Prostate gland (tissue), 2 donors: ENCODE data around the gene ZNF549. TPM values are rescaled to one million over a fixed set of nuclear protein-coding genes. Genes with fewer than 3 reads are reported as not detected.

Source experiments
- DNase-seq: peaks from one replicate; pipeline ENCODE4 v3.0.0-alpha.2; 2019; ENCODE audit warnings: low spot score
- H3K27ac ChIP-seq, 2 donors: fragments of 200-600 bp; sonication (generic); 2 replicates each; pipeline ENCODE4 v1.5.1; 2017 to 2019
- H3K27me3 ChIP-seq: fragments of 200-600 bp; sonication (generic); replicated peaks from 2 replicates; pipeline ENCODE4 v1.5.1; 2019; ENCODE audit not compliant: insufficient read depth
- H3K36me3 ChIP-seq, 2 donors: fragments of 200-600 bp; sonication (generic); 1 replicate in 1 of 2; 2 replicates in 1 of 2; pipeline versions ENCODE4 v1.5.1 to v1.8.1; 2017 to 2019
- H3K4me1 ChIP-seq: fragments of 200-600 bp; sonication (generic); replicated peaks from 2 replicates; pipeline ENCODE4 v1.5.1; 2019
- H3K4me3 ChIP-seq, 2 donors: fragments of 200-600 bp; sonication (generic); 2 replicates each; pipeline ENCODE4 v1.5.1; 2017 to 2019
- H3K9me3 ChIP-seq: fragments of 200-600 bp; sonication (generic); 2 replicates; pipeline ENCODE4 v1.5.1; 2017
- POLR2A ChIP-seq: fragments of 450-650 bp; IDR thresholded peaks from one replicate; pipeline ENCODE4 v1.6.1; 2016; ENCODE audit warnings: antibody characterized with exemption, mild to moderate bottlenecking
- POLR2AphosphoS5 ChIP-seq: sonication (generic); formaldehyde crosslinking; IDR thresholded peaks from one replicate; pipeline ENCODE4 v1.6.1; 2017; ENCODE audit warnings: antibody characterized with exemption
- WGBS: methylation state at CpG from one replicate; pipeline ENCODE4 v1.1.5; 2018; 5-methylcytosine and 5-hydroxymethylcytosine counted together
- intact Hi-C: fragments of 100-400 bp; cut with DNase I; formaldehyde crosslinking; loops from one replicate; pipeline ENCODE4 v1.14.2; 2022
- total RNA-seq, 2 donors: library from RNA; depleted of rRNA; stranded (reverse); fragments of >200 nt; gene quantifications; one replicate each; pipeline ENCODE4 v1.1.0, GENCODE V29; 2016
- TF ChIP-seq, protein P1 (sequence below), 4 experiments: fragments of 200-600 bp in 2 of 4; fragments of 450-650 bp in 2 of 4; sonication (generic) in 2 of 4; IDR thresholded peaks; 1 replicate in 3 of 4; 2 replicates in 1 of 4; pipeline ENCODE4 v1.5.1; 2016 to 2019; ENCODE audit warnings: antibody characterized with exemption in 4 of 4, mild to moderate bottlenecking in 2 of 4, moderate library complexity in 2 of 4

The ZNF549 gene
- total RNA-seq, 2 donors from 2014 or later = 7.4 to 11.7 TPM

GRCh38 chr19:57559008-57559403 lies 31.9 kb downstream of the ZNF549 start:
- no peaks in the 10 kb centered on the region for H3K4me1 ChIP-seq
- 0% methylated on average over 22 of the region's 22 CpGs for WGBS
- no peaks in the 10 kb centered on the region for H3K27me3 ChIP-seq
- no peak for DNase-seq
- H3K9me3 ChIP-seq = no peaks in the 10 kb centered on the region
- H3K27ac ChIP-seq = peak overlapping the region; percentile 68
- TF ChIP-seq POLR2AphosphoS5 (no peak), POLR2A (no peak)
- TF ChIP-seq, protein P1, sequence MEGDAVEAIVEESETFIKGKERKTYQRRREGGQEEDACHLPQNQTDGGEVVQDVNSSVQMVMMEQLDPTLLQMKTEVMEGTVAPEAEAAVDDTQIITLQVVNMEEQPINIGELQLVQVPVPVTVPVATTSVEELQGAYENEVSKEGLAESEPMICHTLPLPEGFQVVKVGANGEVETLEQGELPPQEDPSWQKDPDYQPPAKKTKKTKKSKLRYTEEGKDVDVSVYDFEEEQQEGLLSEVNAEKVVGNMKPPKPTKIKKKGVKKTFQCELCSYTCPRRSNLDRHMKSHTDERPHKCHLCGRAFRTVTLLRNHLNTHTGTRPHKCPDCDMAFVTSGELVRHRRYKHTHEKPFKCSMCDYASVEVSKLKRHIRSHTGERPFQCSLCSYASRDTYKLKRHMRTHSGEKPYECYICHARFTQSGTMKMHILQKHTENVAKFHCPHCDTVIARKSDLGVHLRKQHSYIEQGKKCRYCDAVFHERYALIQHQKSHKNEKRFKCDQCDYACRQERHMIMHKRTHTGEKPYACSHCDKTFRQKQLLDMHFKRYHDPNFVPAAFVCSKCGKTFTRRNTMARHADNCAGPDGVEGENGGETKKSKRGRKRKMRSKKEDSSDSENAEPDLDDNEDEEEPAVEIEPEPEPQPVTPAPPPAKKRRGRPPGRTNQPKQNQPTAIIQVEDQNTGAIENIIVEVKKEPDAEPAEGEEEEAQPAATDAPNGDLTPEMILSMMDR (IDR thresholded peaks at IDR 0.05) = no peak
- peaks cover 8 to 19% of the 10 kb centered on the region in 2 donors for H3K36me3 ChIP-seq
- peak overlapping the region; percentile 65 to 82 for H3K4me3 ChIP-seq
- intact Hi-C loops = no loop called here

GRCh38 chr19:57559404-57560025 lies 32.4 kb downstream of the ZNF549 start, which contains the start of gene ZNF550:
Gene ZNF550, minus strand, starts transcription at chr19:57559863. Its CDS starts 181 bp downstream, at chr19:57559682.
- TF ChIP-seq POLR2AphosphoS5 (peak; percentile 94), POLR2A (peak; percentile 64)
- TF ChIP-seq, protein P1 (IDR thresholded peaks at IDR 0.05) = no peak
- H3K27ac ChIP-seq = peak within 1 kb of the TSS; percentile 68
- no peaks in the 10 kb centered on the region for H3K9me3 ChIP-seq
- intact Hi-C loops = no loop called here
- 0% methylated on average over 53 of the region's 56 CpGs for WGBS
- H3K36me3 ChIP-seq = peaks cover 5 to 14% of the 10 kb centered on the region in 2 donors
- peak within 1 kb of the TSS; percentile 65 to 82 for H3K4me3 ChIP-seq
- H3K4me1 ChIP-seq = no peaks in the 10 kb centered on the region
- H3K27me3 ChIP-seq = no peaks in the 10 kb centered on the region
- peak; percentile 89 for DNase-seq

GRCh38 chr19:57560049-57560491 lies 32.9 kb downstream of the ZNF549 start:
- H3K27me3 ChIP-seq = no peaks in the 10 kb centered on the region
- no peaks in the 10 kb centered on the region for H3K9me3 ChIP-seq
- intact Hi-C loops = no loop called here
- no peaks in the 10 kb centered on the region for H3K4me1 ChIP-seq
- WGBS = 18% methylated on average over 23 of the region's 23 CpGs
- TF ChIP-seq, protein P1 (IDR thresholded peaks at IDR 0.05) = no peak
- no peak for TF ChIP-seq POLR2AphosphoS5
- TF ChIP-seq POLR2A = no peak
- peak overlapping the region; percentile 68 for H3K27ac ChIP-seq
- peak overlapping the region; percentile 65 to 82 for H3K4me3 ChIP-seq
- H3K36me3 ChIP-seq = peaks cover 3 to 10% of the 10 kb centered on the region in 2 donors
- DNase-seq = no peak

DNA sequence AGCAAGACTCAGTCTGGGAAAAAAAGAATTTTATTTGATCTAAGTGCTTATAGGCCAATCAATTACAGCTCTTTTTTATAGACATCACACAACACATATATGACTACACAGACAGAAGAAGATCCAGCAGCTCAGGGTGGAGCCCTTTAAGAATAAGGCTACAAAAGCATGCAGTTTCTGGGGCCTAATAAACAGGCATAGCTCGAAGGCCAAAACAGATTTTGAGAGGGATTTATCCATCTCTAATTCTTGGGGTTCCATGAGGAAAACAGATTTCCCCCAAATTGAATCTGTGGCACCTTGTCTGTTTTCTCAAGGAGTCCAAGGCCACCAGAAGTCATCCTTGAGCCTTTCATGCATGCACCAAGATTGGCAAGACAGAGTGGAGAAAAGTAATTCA lies 36.4 kb downstream of the ZNF549 start:
- no peak overlapping the region for H3K27ac ChIP-seq
- no peaks in the 10 kb centered on the region for H3K4me1 ChIP-seq
- TF ChIP-seq POLR2A (no peak), POLR2AphosphoS5 (no peak)
- TF ChIP-seq, protein P1 (IDR thresholded peaks at IDR 0.05) = no peak
- no peaks in the 10 kb centered on the region for H3K27me3 ChIP-seq
- no peaks in the 10 kb centered on the region for H3K9me3 ChIP-seq
- intact Hi-C loops = no loop called here
- WGBS = 55% methylated on average over 1 of the region's 1 CpG
- H3K4me3 ChIP-seq = no peak overlapping the region
- no peak for DNase-seq
- no peaks in the 10 kb centered on the region for H3K36me3 ChIP-seq
